Astrocyte (in vitro differentiated cells and primary cell): Measurements from ENCODE around the gene CSNK1D.

Experiments used
- CTCF ChIP-seq: IDR thresholded peaks from 2 replicates; pipeline ENCODE4 v1.5.1; 2011; ENCODE audit warnings: low read depth, mild to moderate bottlenecking, inconsistent platforms, low read length, moderate library complexity; ENCODE audit not compliant: insufficient read depth
- EZH2 ChIP-seq: IDR thresholded peaks from 2 replicates; pipeline ENCODE4 v1.6.1; 2012; ENCODE audit warnings: mild to moderate bottlenecking, low read length, inconsistent platforms; ENCODE audit not compliant: insufficient read depth

GRCh38 chr17:82234211-82235055 is 39.1 kb downstream of the CSNK1D start:
- no peak for TF ChIP-seq CTCF
- TF ChIP-seq EZH2 = no peak
